ENCODE measurements around the gene ARGLU1. TPM values are rescaled to one million over a fixed set of nuclear protein-coding genes. Genes with fewer than 3 reads are reported as not detected.
A peak's percentile ranks its signal among the peaks of the same experiment; 100 is the strongest.

Gene ARGLU1
- total and polyA plus RNA-seq, 9 of the 15 experiments (the other 6 are each of a cell fraction or from before 2014, with no cell fraction given): 19.3 to 99.9 (median 49.3) TPM

DNA sequence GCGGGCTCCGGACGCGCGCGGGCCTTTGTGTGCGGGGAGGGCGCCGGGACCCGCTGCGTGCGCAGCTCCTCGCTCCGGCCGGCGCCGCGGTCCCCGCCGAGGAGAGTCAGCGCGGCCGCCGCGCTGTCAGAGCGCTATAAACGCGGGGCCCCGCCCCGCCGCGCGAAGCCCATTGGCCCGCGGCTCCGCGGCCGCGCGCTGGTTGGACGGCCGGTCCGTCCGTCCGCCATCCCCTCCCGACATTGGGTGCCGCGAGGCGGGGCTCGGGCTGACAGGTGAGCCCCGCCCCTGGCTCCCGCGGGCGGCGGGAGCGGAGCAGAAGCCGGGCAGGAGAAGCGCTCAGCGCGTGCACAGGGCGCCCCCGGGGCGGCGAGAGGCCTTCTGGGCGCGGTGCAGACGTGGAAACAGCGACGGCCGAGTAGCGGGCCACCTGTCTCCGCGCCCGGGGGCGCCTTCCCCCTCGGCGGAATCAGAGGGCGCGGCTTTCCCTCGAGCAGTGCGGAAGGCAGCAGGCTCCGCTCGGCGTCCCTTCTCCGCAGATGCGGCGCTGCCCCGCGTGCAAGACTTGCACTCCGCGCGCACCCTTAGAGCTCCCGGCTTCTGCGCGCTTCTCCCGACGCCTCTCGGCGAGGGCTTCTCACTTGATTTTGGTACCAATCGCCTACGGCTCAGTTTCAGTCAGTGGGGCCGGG lies 32.2 kb downstream of the ARGLU1 start, which contains the start of gene EFNB2 (continued):
- peak; percentile 59; the same call in 1 of the 2 replicates for TF ChIP-seq KLF1 (tag; IDR thresholded peaks at IDR 0.05)
- TF ChIP-seq, protein P1, sequence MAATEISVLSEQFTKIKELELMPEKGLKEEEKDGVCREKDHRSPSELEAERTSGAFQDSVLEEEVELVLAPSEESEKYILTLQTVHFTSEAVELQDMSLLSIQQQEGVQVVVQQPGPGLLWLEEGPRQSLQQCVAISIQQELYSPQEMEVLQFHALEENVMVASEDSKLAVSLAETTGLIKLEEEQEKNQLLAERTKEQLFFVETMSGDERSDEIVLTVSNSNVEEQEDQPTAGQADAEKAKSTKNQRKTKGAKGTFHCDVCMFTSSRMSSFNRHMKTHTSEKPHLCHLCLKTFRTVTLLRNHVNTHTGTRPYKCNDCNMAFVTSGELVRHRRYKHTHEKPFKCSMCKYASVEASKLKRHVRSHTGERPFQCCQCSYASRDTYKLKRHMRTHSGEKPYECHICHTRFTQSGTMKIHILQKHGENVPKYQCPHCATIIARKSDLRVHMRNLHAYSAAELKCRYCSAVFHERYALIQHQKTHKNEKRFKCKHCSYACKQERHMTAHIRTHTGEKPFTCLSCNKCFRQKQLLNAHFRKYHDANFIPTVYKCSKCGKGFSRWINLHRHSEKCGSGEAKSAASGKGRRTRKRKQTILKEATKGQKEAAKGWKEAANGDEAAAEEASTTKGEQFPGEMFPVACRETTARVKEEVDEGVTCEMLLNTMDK (IDR thresholded peaks at IDR 0.05; ENCODE audit: borderline replicate concordance, insufficient read depth, low read depth, low read length, poor library complexity, severe bottlenecking): peak; percentile 1
- TF ChIP-seq FOXJ2 (tag; IDR thresholded peaks at IDR 0.05): no peak
- TF ChIP-seq ATF1 (CRISPR knock-in tag; IDR thresholded peaks at IDR 0.05): no peak
- peak; percentile 28; the same call in 1 of the 2 replicates for TF ChIP-seq ATF1 (tag; IDR thresholded peaks at IDR 0.05)
- peak; percentile 95 for TF ChIP-seq FOS (IDR thresholded peaks at IDR 0.05; ENCODE audit: extremely low read depth, insufficient read length)
- TF ChIP-seq MTA3 (IDR thresholded peaks at IDR 0.05; ENCODE audit: borderline replicate concordance): peak; percentile 55; the same call in 1 of the 2 replicates
- peak; percentile 78 for TF ChIP-seq POLR2G (IDR thresholded peaks at IDR 0.05; ENCODE audit: low read depth, low read length)
- TF ChIP-seq ZFX (CRISPR knock-in tag; IDR thresholded peaks at IDR 0.05): 0 out of 2 replicates have a peak, but pooled peaks have one; percentile 28
- TF ChIP-seq, protein P2, sequence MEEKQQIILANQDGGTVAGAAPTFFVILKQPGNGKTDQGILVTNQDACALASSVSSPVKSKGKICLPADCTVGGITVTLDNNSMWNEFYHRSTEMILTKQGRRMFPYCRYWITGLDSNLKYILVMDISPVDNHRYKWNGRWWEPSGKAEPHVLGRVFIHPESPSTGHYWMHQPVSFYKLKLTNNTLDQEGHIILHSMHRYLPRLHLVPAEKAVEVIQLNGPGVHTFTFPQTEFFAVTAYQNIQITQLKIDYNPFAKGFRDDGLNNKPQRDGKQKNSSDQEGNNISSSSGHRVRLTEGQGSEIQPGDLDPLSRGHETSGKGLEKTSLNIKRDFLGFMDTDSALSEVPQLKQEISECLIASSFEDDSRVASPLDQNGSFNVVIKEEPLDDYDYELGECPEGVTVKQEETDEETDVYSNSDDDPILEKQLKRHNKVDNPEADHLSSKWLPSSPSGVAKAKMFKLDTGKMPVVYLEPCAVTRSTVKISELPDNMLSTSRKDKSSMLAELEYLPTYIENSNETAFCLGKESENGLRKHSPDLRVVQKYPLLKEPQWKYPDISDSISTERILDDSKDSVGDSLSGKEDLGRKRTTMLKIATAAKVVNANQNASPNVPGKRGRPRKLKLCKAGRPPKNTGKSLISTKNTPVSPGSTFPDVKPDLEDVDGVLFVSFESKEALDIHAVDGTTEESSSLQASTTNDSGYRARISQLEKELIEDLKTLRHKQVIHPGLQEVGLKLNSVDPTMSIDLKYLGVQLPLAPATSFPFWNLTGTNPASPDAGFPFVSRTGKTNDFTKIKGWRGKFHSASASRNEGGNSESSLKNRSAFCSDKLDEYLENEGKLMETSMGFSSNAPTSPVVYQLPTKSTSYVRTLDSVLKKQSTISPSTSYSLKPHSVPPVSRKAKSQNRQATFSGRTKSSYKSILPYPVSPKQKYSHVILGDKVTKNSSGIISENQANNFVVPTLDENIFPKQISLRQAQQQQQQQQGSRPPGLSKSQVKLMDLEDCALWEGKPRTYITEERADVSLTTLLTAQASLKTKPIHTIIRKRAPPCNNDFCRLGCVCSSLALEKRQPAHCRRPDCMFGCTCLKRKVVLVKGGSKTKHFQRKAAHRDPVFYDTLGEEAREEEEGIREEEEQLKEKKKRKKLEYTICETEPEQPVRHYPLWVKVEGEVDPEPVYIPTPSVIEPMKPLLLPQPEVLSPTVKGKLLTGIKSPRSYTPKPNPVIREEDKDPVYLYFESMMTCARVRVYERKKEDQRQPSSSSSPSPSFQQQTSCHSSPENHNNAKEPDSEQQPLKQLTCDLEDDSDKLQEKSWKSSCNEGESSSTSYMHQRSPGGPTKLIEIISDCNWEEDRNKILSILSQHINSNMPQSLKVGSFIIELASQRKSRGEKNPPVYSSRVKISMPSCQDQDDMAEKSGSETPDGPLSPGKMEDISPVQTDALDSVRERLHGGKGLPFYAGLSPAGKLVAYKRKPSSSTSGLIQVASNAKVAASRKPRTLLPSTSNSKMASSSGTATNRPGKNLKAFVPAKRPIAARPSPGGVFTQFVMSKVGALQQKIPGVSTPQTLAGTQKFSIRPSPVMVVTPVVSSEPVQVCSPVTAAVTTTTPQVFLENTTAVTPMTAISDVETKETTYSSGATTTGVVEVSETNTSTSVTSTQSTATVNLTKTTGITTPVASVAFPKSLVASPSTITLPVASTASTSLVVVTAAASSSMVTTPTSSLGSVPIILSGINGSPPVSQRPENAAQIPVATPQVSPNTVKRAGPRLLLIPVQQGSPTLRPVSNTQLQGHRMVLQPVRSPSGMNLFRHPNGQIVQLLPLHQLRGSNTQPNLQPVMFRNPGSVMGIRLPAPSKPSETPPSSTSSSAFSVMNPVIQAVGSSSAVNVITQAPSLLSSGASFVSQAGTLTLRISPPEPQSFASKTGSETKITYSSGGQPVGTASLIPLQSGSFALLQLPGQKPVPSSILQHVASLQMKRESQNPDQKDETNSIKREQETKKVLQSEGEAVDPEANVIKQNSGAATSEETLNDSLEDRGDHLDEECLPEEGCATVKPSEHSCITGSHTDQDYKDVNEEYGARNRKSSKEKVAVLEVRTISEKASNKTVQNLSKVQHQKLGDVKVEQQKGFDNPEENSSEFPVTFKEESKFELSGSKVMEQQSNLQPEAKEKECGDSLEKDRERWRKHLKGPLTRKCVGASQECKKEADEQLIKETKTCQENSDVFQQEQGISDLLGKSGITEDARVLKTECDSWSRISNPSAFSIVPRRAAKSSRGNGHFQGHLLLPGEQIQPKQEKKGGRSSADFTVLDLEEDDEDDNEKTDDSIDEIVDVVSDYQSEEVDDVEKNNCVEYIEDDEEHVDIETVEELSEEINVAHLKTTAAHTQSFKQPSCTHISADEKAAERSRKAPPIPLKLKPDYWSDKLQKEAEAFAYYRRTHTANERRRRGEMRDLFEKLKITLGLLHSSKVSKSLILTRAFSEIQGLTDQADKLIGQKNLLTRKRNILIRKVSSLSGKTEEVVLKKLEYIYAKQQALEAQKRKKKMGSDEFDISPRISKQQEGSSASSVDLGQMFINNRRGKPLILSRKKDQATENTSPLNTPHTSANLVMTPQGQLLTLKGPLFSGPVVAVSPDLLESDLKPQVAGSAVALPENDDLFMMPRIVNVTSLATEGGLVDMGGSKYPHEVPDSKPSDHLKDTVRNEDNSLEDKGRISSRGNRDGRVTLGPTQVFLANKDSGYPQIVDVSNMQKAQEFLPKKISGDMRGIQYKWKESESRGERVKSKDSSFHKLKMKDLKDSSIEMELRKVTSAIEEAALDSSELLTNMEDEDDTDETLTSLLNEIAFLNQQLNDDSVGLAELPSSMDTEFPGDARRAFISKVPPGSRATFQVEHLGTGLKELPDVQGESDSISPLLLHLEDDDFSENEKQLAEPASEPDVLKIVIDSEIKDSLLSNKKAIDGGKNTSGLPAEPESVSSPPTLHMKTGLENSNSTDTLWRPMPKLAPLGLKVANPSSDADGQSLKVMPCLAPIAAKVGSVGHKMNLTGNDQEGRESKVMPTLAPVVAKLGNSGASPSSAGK (IDR thresholded peaks at IDR 0.05): peak; percentile 86
